ENCODE data around the gene ANGPTL4. TPM values are rescaled to one million over a fixed set of nuclear protein-coding genes. Genes with fewer than 3 reads are reported as not detected.

Gene ANGPTL4
- total and polyA plus RNA-seq, 2 of the 13 experiments (the other 11 are each of a cell fraction or from before 2014, with no cell fraction given), result 0.80 to 21.7 TPM

DNA sequence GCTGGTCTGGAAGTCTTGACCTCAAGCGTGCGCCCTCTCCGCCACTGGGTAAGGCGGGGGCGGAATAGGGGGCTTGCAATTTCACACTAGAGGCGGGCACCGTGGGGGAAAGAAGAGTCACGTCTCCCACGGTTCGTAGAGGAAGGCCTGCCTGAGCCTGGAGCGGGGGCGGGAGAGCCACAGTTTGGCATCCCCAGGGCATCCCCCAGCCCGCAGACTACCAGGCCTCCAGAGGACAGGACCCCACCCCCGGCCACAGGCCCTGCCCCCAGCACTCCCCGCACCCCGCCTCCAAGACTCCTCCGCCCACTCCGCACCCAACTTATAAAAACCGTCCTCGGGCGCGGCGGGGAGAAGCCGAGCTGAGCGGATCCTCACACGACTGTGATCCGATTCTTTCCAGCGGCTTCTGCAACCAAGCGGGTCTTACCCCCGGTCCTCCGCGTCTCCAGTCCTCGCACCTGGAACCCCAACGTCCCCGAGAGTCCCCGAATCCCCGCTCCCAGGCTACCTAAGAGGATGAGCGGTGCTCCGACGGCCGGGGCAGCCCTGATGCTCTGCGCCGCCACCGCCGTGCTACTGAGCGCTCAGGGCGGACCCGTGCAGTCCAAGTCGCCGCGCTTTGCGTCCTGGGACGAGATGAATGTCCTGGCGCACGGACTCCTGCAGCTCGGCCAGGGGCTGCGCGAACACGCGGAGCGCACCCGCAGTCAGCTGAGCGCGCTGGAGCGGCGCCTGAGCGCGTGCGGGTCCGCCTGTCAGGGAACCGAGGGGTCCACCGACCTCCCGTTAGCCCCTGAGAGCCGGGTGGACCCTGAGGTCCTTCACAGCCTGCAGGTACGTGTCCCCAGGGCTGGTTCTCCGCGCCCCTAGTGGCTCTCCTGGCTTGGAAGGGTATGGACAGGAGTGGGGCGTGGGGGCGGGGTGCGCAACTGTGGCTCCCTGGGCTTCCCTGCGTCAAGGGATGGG lies at the start of gene ANGPTL4 (continued):
- TF ChIP-seq, protein P1, sequence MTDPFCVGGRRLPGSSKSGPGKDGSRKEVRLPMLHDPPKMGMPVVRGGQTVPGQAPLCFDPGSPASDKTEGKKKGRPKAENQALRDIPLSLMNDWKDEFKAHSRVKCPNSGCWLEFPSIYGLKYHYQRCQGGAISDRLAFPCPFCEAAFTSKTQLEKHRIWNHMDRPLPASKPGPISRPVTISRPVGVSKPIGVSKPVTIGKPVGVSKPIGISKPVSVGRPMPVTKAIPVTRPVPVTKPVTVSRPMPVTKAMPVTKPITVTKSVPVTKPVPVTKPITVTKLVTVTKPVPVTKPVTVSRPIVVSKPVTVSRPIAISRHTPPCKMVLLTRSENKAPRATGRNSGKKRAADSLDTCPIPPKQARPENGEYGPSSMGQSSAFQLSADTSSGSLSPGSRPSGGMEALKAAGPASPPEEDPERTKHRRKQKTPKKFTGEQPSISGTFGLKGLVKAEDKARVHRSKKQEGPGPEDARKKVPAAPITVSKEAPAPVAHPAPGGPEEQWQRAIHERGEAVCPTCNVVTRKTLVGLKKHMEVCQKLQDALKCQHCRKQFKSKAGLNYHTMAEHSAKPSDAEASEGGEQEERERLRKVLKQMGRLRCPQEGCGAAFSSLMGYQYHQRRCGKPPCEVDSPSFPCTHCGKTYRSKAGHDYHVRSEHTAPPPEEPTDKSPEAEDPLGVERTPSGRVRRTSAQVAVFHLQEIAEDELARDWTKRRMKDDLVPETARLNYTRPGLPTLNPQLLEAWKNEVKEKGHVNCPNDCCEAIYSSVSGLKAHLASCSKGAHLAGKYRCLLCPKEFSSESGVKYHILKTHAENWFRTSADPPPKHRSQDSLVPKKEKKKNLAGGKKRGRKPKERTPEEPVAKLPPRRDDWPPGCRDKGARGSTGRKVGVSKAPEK (CRISPR knock-in tag; IDR thresholded peaks at IDR 0.05; ENCODE audit: borderline replicate concordance), result peak; percentile 96
- TF ChIP-seq RORA (CRISPR knock-in tag; IDR thresholded peaks at IDR 0.05), result no peak
- TF ChIP-seq, protein P2, sequence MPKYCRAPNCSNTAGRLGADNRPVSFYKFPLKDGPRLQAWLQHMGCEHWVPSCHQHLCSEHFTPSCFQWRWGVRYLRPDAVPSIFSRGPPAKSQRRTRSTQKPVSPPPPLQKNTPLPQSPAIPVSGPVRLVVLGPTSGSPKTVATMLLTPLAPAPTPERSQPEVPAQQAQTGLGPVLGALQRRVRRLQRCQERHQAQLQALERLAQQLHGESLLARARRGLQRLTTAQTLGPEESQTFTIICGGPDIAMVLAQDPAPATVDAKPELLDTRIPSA (CRISPR knock-in tag; IDR thresholded peaks at IDR 0.05; ENCODE audit: borderline replicate concordance), result no peak
- TF ChIP-seq MLLT10 (CRISPR knock-in tag; IDR thresholded peaks at IDR 0.05), result no peak
- TF ChIP-seq GMEB1 (CRISPR knock-in tag; IDR thresholded peaks at IDR 0.05; ENCODE audit: borderline replicate concordance), result no peak
- TF ChIP-seq POGZ (CRISPR knock-in tag; IDR thresholded peaks at IDR 0.05), result peak; percentile 6
- no peak for TF ChIP-seq ATM (IDR thresholded peaks at IDR 0.05; ENCODE audit: borderline replicate concordance)
- no peak for TF ChIP-seq PAX8 (CRISPR knock-in tag; IDR thresholded peaks at IDR 0.05; ENCODE audit: borderline replicate concordance)
- no peak for TF ChIP-seq STAT5B (CRISPR knock-in tag; IDR thresholded peaks at IDR 0.05)
- TF ChIP-seq, protein P3, sequence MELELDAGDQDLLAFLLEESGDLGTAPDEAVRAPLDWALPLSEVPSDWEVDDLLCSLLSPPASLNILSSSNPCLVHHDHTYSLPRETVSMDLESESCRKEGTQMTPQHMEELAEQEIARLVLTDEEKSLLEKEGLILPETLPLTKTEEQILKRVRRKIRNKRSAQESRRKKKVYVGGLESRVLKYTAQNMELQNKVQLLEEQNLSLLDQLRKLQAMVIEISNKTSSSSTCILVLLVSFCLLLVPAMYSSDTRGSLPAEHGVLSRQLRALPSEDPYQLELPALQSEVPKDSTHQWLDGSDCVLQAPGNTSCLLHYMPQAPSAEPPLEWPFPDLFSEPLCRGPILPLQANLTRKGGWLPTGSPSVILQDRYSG (CRISPR knock-in tag; IDR thresholded peaks at IDR 0.05), result no peak
- TF ChIP-seq NFKB2 (CRISPR knock-in tag; IDR thresholded peaks at IDR 0.05; ENCODE audit: borderline replicate concordance), result 0 out of 2 replicates have a peak, but pooled peaks have one; percentile 41
- TF ChIP-seq PAF1 (CRISPR knock-in tag; IDR thresholded peaks at IDR 0.05), result no peak
- TF ChIP-seq ZNF20 (CRISPR knock-in tag; IDR thresholded peaks at IDR 0.05), result no peak
- TF ChIP-seq ZNF567 (CRISPR knock-in tag; IDR thresholded peaks at IDR 0.05; ENCODE audit: borderline replicate concordance), result no peak
- TF ChIP-seq ZNF557 (CRISPR knock-in tag; IDR thresholded peaks at IDR 0.05), result no peak
- TF ChIP-seq FOXC1 (CRISPR knock-in tag; IDR thresholded peaks at IDR 0.05; ENCODE audit: borderline replicate concordance), result peak; percentile 48
- TF ChIP-seq MED1 (CRISPR knock-in tag; IDR thresholded peaks at IDR 0.05), result peak; percentile 35; the same call in 1 of the 2 replicates
- no peak; the same call in 1 of the 2 replicates for TF ChIP-seq KLF12 (CRISPR knock-in tag; IDR thresholded peaks at IDR 0.05; ENCODE audit: borderline replicate concordance)
